K562 (cell line): ENCODE data around the gene SLC34A3. TPM values are rescaled to one million over a fixed set of nuclear protein-coding genes. Genes with fewer than 3 reads are reported as not detected.
A peak's percentile ranks its signal among the peaks of the same experiment; 100 is the strongest.

Experiments
- ATAC-seq: fragments of 200-7000 bp; cut with Tn5 transposase; 3 replicates; pipeline ENCODE4 v1.9.1; 2020; ENCODE audit warnings: moderate library complexity
- BruUV-seq: library from RNA; stranded (reverse); fragments of 400-500 nt; replicated peaks from 2 replicates; lab custom pipeline; 2021; lab: Mats Ljungman, UMichigan
- CTCF ChIA-PET: fragments of 300-600 bp; formaldehyde crosslinking; extraction: SDS; loops from one replicate; lab custom pipeline; 2021; ENCODE audit warnings: low intra/inter-chr PET ratio; lab: Yijun Ruan, JAX
- POLR2A ChIA-PET: fragments of 300-600, 350-650 bp; sonication (Branson Sonifier 250); formaldehyde crosslinking; extraction: SDS; loops from one replicate; lab custom pipeline; 2021; ENCODE audit warnings: antibody characterized with exemption, inconsistent platforms; lab: Yijun Ruan, JAX
- DNase-seq, 4 experiments: peaks; one replicate each; pipeline versions ENCODE4 v3.0.0 to v3.0.0-alpha.2; 2011 to 2018; ENCODE audit warnings: low spot score in 3 of 4, mixed read lengths in 3 of 4; ENCODE audit errors: extremely low read depth in 1 of 4
- FAIRE-seq: peaks from 2 replicates; lab custom pipeline; 2011; peaks lifted over from hg19 to GRCh38; lab: Jason Lieb, UNC
- H2AFZ ChIP-seq: 2 replicates; pipeline ENCODE4 v1.6.0; 2011; ENCODE audit warnings: low read depth, low read length, control low read depth, inconsistent platforms
- H3K27ac ChIP-seq: fragments of 200-600 bp; 3 replicates; pipeline ENCODE4 v1.8.0; 2011; ENCODE audit warnings: low read depth, mild to moderate bottlenecking, control low read depth, inconsistent platforms, low read length, moderate library complexity, mixed read lengths; ENCODE audit errors: extremely low read depth
- H3K27me3 ChIP-seq, 2 experiments: fragments of 300-600 bp in 1 of 2; 2 replicates in 1 of 2; 3 replicates in 1 of 2; pipeline versions ENCODE4 v1.6.0 to v1.8.0; 2011; ENCODE audit warnings: inconsistent platforms in 2 of 2, low read length in 2 of 2, mild to moderate bottlenecking in 1 of 2, mixed read lengths in 1 of 2, moderate library complexity in 1 of 2; ENCODE audit not compliant: control insufficient read depth in 2 of 2, insufficient read depth in 2 of 2
- H3K36me3 ChIP-seq: fragments of 300-600 bp; 3 replicates; pipeline ENCODE4 v1.8.0; 2011; ENCODE audit warnings: mild to moderate bottlenecking, low read length, inconsistent platforms; ENCODE audit not compliant: control insufficient read depth, insufficient read depth
- H3K4me1 ChIP-seq, 2 experiments: fragments of 200-600 bp in 1 of 2; replicated peaks in 1 of 2; 2 replicates in 1 of 2; 3 replicates in 1 of 2; pipeline versions ENCODE4 v1.5.1 to v1.8.0; 2011; ENCODE audit warnings: inconsistent platforms in 2 of 2, low read length in 2 of 2, mild to moderate bottlenecking in 1 of 2, mixed read lengths in 1 of 2, moderate library complexity in 1 of 2; ENCODE audit not compliant: control insufficient read depth in 2 of 2, insufficient read depth in 2 of 2
- H3K4me2 ChIP-seq: 2 replicates; pipeline ENCODE4 v1.6.1; 2011; ENCODE audit warnings: low read length, control low read depth, inconsistent platforms, mixed read lengths; ENCODE audit not compliant: insufficient read depth
- H3K4me3 ChIP-seq: fragments of 200-600 bp; sonication (generic), shearing (Covaris generic); 2 replicates; pipeline ENCODE4 v1.5.1; 2016; ENCODE audit warnings: control low read depth, inconsistent platforms
- H3K79me2 ChIP-seq: fragments of 200-600 bp; 3 replicates; pipeline ENCODE4 v1.8.0; 2011; ENCODE audit warnings: low read length, inconsistent platforms; ENCODE audit not compliant: control insufficient read depth, insufficient read depth
- H3K9ac ChIP-seq, 2 experiments: 2 replicates each; pipeline versions ENCODE4 v1.6.0 to v1.6.1; 2011; ENCODE audit warnings: low read depth in 2 of 2, low read length in 2 of 2, control low read depth in 1 of 2, inconsistent platforms in 1 of 2, mild to moderate bottlenecking in 1 of 2, mixed read lengths in 1 of 2; ENCODE audit not compliant: insufficient read depth in 1 of 2
- H3K9me1 ChIP-seq: one replicate; pipeline ENCODE4 v1.6.0; 2011; ENCODE audit warnings: inconsistent platforms, mild to moderate bottlenecking, low read length, moderate library complexity; ENCODE audit not compliant: control insufficient read depth, insufficient read depth
- H3K9me3 ChIP-seq: replicated peaks from 2 replicates; pipeline ENCODE4 v1.5.1; 2011; ENCODE audit warnings: low read depth, low read length, inconsistent platforms; ENCODE audit not compliant: control insufficient read depth, insufficient read depth
- H4K20me1 ChIP-seq: replicated peaks from 2 replicates; pipeline ENCODE4 v1.6.1; 2011; ENCODE audit warnings: low read length, inconsistent platforms, mixed read lengths; ENCODE audit not compliant: control insufficient read depth, insufficient read depth
- ILK ChIP-seq: fragments of 450-650 bp; IDR thresholded peaks from 2 replicates; pipeline ENCODE4 v1.6.1; 2016; ENCODE audit warnings: missing genetic modification characterization, low read depth, mild to moderate bottlenecking, missing compliant biosample characterization, moderate library complexity, borderline replicate concordance
- KAT7 ChIP-seq: sonication (generic); formaldehyde crosslinking; IDR thresholded peaks from 2 replicates; pipeline ENCODE4 v1.8.0; 2022; ENCODE audit warnings: missing genetic modification reagents, mild to moderate bottlenecking, borderline replicate concordance
- SIN3A ChIP-seq, 2 experiments: fragments of 150-350 bp in 1 of 2; IDR thresholded peaks; 2 replicates each; pipeline ENCODE4 v1.6.1; 2011 to 2016; ENCODE audit warnings: borderline replicate concordance in 2 of 2, low read depth in 2 of 2, low read length in 2 of 2, mild to moderate bottlenecking in 2 of 2, moderate library complexity in 2 of 2; ENCODE audit not compliant: control insufficient read depth in 1 of 2
- ZBTB33 ChIP-seq: sonication (generic); formaldehyde crosslinking; IDR thresholded peaks from 2 replicates; pipeline ENCODE4 v1.8.1; 2023; ENCODE audit warnings: mild to moderate bottlenecking, missing genetic modification reagents
- ZNF143 ChIP-seq: sonication (generic); formaldehyde crosslinking; IDR thresholded peaks from 2 replicates; pipeline ENCODE4 v1.9.0; 2022; ENCODE audit warnings: mild to moderate bottlenecking, missing genetic modification reagents
- WGBS: fragments of 100-300 bp; shearing (Covaris generic); methylation state at CpG from one replicate; pipeline ENCODE4 v1.1.6; 2016; ENCODE audit warnings: low coverage, mixed read lengths; ENCODE audit not compliant: insufficient coverage; ENCODE audit errors: missing lambda C conversion rate; 5-methylcytosine and 5-hydroxymethylcytosine counted together
- in situ Hi-C: fragments of 300-500 bp; cut with MboI; formaldehyde crosslinking; loops from 4 replicates; pipeline ENCODE4 v1.15.0; 2018; ENCODE audit warnings: inconsistent platforms, mixed read lengths
- intact Hi-C: fragments of 100-400 bp; cut with micrococcal nuclease; formaldehyde crosslinking; loops from 2 replicates; pipeline ENCODE4 v1.14.2; 2022
- polyA plus RNA-seq, 8 experiments: library from polyadenylated mRNA; depleted of rRNA in 4 of 8; stranded (reverse) in 5 of 8; unstranded in 3 of 8; fragments of >200 nt; fragmentation: Nextera tagmentation in 2 of 8; fragmentation: Illumina TruSeq in 1 of 8; extraction: Ambion mirVana in 2 of 8; extraction: Trizol in 1 of 8; gene quantifications; 2 replicates each; pipeline versions ENCODE4 v1.2.1 to v1.2.3, GENCODE V29; 2011 to 2014; ENCODE audit warnings: inconsistent platforms in 1 of 8, missing spikeins in 1 of 8
- total RNA-seq, 7 experiments: library from RNA; depleted of rRNA in 6 of 7; stranded (reverse); fragments of >200 nt in 6 of 7; fragmentation: Illumina TruSeq in 2 of 7; extraction: Trizol in 2 of 7; gene quantifications; 2 replicates each; pipeline versions ENCODE4 v1.2.1 to v1.2.3, GENCODE V29; 2011 to 2021; ENCODE audit warnings: low replicate concordance in 1 of 7

The SLC34A3 gene
- total and polyA plus RNA-seq, 9 of the 15 experiments (the other 6 are each of a cell fraction or from before 2014, with no cell fraction given): not detected

- TF ChIP-seq SIN3A (IDR thresholded peaks at IDR 0.05; ENCODE audit: borderline replicate concordance in 2 of 2, control insufficient read depth in 1 of 2, low read depth in 2 of 2, low read length in 2 of 2) (0 out of 4 replicates have a peak, but pooled peaks of 1 of the 2 experiments have one; percentile 11), ILK (tag) (no peak), KAT7 (CRISPR knock-in tag) (0 out of 2 replicates have a peak, but pooled peaks have one; percentile 10)
- in situ Hi-C loops: no loop called here
- H3K27ac ChIP-seq: no peak overlapping the region; the same call in 1 of the 3 replicates
- H3K27me3 ChIP-seq: no peaks in the 10 kb centered on the region
- ATAC-seq (no peak), DNase-seq (no peak), FAIRE-seq (no peak)
- peak overlapping the region; percentile 90 to 95; a peak in 3 of 4 replicates for H3K9ac ChIP-seq
- no TSS peak for BruUV-seq
- POLR2A ChIA-PET: interaction anchor here (0.7 to 8.3 kb wide), 3 partner anchors 10 to 17 kb away, joined by 3 to 221 read pairs (median 4); partner anchors contain the start of gene TUBB4B
- no peak overlapping the region for H2AFZ ChIP-seq
- no peaks in the 10 kb centered on the region for H3K9me1 ChIP-seq
- H3K4me2 ChIP-seq: peak overlapping the region; percentile 97
- H3K36me3 ChIP-seq: peaks cover 31% of the 10 kb centered on the region
- intact Hi-C loops: no loop called here
- CTCF ChIA-PET: no interaction called here
- WGBS: 84% methylated on average over 15 of the region's 15 CpGs
- peaks cover 13 to 55% of the 10 kb centered on the region in 2 experiments for H3K4me1 ChIP-seq
- peaks cover 39% of the 10 kb centered on the region for H3K79me2 ChIP-seq
- H3K9me3 ChIP-seq: no peaks in the 10 kb centered on the region
- H4K20me1 ChIP-seq: no peaks in the 10 kb centered on the region; the same call in 1 of the 2 replicates
- H3K4me3 ChIP-seq: peak overlapping the region; percentile 100
Observed at GRCh38 chr9:137256362-137256761, 25.7 kb downstream of the SLC34A3 start.

GRCh38 chr9:137256856-137257255, 26.2 kb downstream of the SLC34A3 start:
- H4K20me1 ChIP-seq: no peaks in the 10 kb centered on the region; the same call in 1 of the 2 replicates
- CTCF ChIA-PET: no interaction called here
- no peak overlapping the region for H2AFZ ChIP-seq
- intact Hi-C loops (no loop called here), in situ Hi-C loops (no loop called here)
- 0 out of 2 replicates have a peak overlapping the region, but pooled peaks have one; percentile 97 for H3K4me2 ChIP-seq
- no peak overlapping the region for H3K4me3 ChIP-seq
- DNase-seq (no peak), ATAC-seq (no peak), FAIRE-seq (no peak)
- peaks cover 34% of the 10 kb centered on the region for H3K36me3 ChIP-seq
- peaks cover 39% of the 10 kb centered on the region for H3K79me2 ChIP-seq
- H3K9me3 ChIP-seq: no peaks in the 10 kb centered on the region
- POLR2A ChIA-PET: interaction anchor here (0.7 to 8.3 kb wide), 3 partner anchors 10 to 16 kb away, joined by 3 to 221 read pairs (median 4); partner anchors contain the start of gene TUBB4B
- no peak overlapping the region for H3K27ac ChIP-seq
- no peaks in the 10 kb centered on the region for H3K9me1 ChIP-seq
- BruUV-seq: no TSS peak
- H3K4me1 ChIP-seq: peaks cover 13 to 51% of the 10 kb centered on the region in 2 experiments
- WGBS: 97% methylated on average over 11 of the region's 15 CpGs
- TF ChIP-seq ZNF143 (CRISPR knock-in tag) (no peak), ZBTB33 (CRISPR knock-in tag) (peak; percentile 27; the same call in 1 of the 2 replicates)
- peak overlapping the region in 1 of 2 experiments; percentile 95; a peak in 2 of 4 replicates for H3K9ac ChIP-seq
- H3K27me3 ChIP-seq: no peaks in the 10 kb centered on the region
